H1 (cell line): ENCODE data around the gene APOBEC3F. TPM values are rescaled to one million over a fixed set of nuclear protein-coding genes. Genes with fewer than 3 reads are reported as not detected.

Experiments used
- CTCF ChIA-PET: fragments of 300-600 bp; sonication (Branson Sonifier 250); formaldehyde crosslinking; loops from one replicate; lab custom pipeline; 2021; ENCODE audit not compliant: partially characterized antibody; lab: Charles Lee
- POLR2A ChIA-PET: fragments of 300-600 bp; sonication (Branson Sonifier 250); formaldehyde crosslinking; loops from one replicate; lab custom pipeline; 2021; ENCODE audit warnings: inconsistent platforms; ENCODE audit not compliant: partially characterized antibody; lab: Charles Lee
- DNase-seq, 2 experiments: peaks; one replicate each; pipeline versions ENCODE4 v3.0.0 to v3.0.0-alpha.2; 2010 to 2022; ENCODE audit warnings: low spot score in 2 of 2, low read depth in 1 of 2, mixed read lengths in 1 of 2
- FAIRE-seq: peaks from 2 replicates; lab custom pipeline; 2011; peaks lifted over from hg19 to GRCh38; lab: Jason Lieb, UNC
- H2AFZ ChIP-seq: 2 replicates; pipeline ENCODE4 v1.8.1; 2012; ENCODE audit warnings: low read length, inconsistent platforms
- H2AK5ac ChIP-seq: 2 replicates; pipeline ENCODE4 v1.6.1; 2013; ENCODE audit warnings: low read depth, low read length
- H2BK120ac ChIP-seq: replicated peaks from 2 replicates; pipeline ENCODE3; 2013; ENCODE audit warnings: low read depth, low read length, inconsistent platforms
- H2BK12ac ChIP-seq: 2 replicates; pipeline ENCODE4 v1.6.1; 2013; ENCODE audit warnings: low read depth, low read length
- H2BK15ac ChIP-seq: 2 replicates; pipeline ENCODE4 v1.6.1; 2013; ENCODE audit warnings: low read length
- H2BK20ac ChIP-seq: 2 replicates; pipeline ENCODE4 v1.6.1; 2013; ENCODE audit warnings: low read length
- H2BK5ac ChIP-seq: 2 replicates; pipeline ENCODE4 v1.6.1; 2013; ENCODE audit warnings: low read depth, low read length
- H3K14ac ChIP-seq: 2 replicates; pipeline ENCODE4 v1.6.1; 2013; ENCODE audit warnings: inconsistent platforms; ENCODE audit not compliant: insufficient read length
- H3K18ac ChIP-seq: 2 replicates; pipeline ENCODE4 v1.6.1; 2013; ENCODE audit warnings: low read length; ENCODE audit errors: extremely low read depth
- H3K23ac ChIP-seq: 2 replicates; pipeline ENCODE4 v1.6.1; 2013; ENCODE audit warnings: inconsistent platforms; ENCODE audit not compliant: insufficient read length
- H3K23me2 ChIP-seq: 2 replicates; pipeline ENCODE4 v1.6.1; 2013; ENCODE audit warnings: low read depth, low read length
- H3K27ac ChIP-seq: 2 replicates; pipeline ENCODE4 v1.6.1; 2011; ENCODE audit warnings: low read depth, low read length, inconsistent platforms
- H3K27me3 ChIP-seq, 4 experiments: replicated peaks in 1 of 4; 1 replicate in 1 of 4; 2 replicates in 3 of 4; pipeline versions ENCODE4 v1.6.1 to v1.8.1; 2011 to 2013; ENCODE audit warnings: low read length in 3 of 4, mild to moderate bottlenecking in 3 of 4, inconsistent platforms in 2 of 4, mixed read lengths in 2 of 4, moderate library complexity in 1 of 4; ENCODE audit not compliant: control insufficient read depth in 3 of 4, insufficient read depth in 3 of 4; ENCODE audit errors: extremely low read depth in 1 of 4
- H3K36me3 ChIP-seq, 4 experiments: 2 replicates each; pipeline versions ENCODE4 v1.6.1 to v1.8.1; 2011 to 2013; ENCODE audit warnings: mild to moderate bottlenecking in 4 of 4, low read length in 3 of 4, moderate library complexity in 2 of 4, control low read depth in 1 of 4, inconsistent platforms in 1 of 4; ENCODE audit not compliant: insufficient read depth in 4 of 4, control insufficient read depth in 2 of 4
- H3K4ac ChIP-seq: replicated peaks from 2 replicates; pipeline ENCODE3; 2013; ENCODE audit warnings: low read length, low read depth, mixed read lengths, inconsistent platforms; ENCODE audit not compliant: insufficient read length
- H3K4me1 ChIP-seq, 4 experiments: replicated peaks in 1 of 4; 1 replicate in 1 of 4; 2 replicates in 3 of 4; pipeline versions ENCODE4 v1.6.1 to v1.8.1; 2011 to 2013; ENCODE audit warnings: low read length in 3 of 4, inconsistent platforms in 2 of 4, mixed read lengths in 1 of 4; ENCODE audit not compliant: insufficient read depth in 4 of 4, control insufficient read depth in 3 of 4
- H3K4me2 ChIP-seq, 2 experiments: 2 replicates each; pipeline versions ENCODE4 v1.6.1 to v1.8.1; 2011 to 2013; ENCODE audit warnings: low read depth in 2 of 2, low read length in 2 of 2, control low read depth in 1 of 2, inconsistent platforms in 1 of 2, mild to moderate bottlenecking in 1 of 2; ENCODE audit not compliant: insufficient read depth in 1 of 2
- H3K4me3 ChIP-seq, 4 experiments: fragments of 200-600, 300-600 bp in 1 of 4; sonication (generic), shearing (Covaris generic), sonication (Bioruptor Twin) in 1 of 4; 2 replicates each; pipeline versions ENCODE4 v1.5.1 to v1.8.1; 2011 to 2016; ENCODE audit warnings: low read length in 4 of 4, low read depth in 3 of 4, control low read depth in 2 of 4, inconsistent platforms in 2 of 4, mild to moderate bottlenecking in 2 of 4, mixed read lengths in 1 of 4, moderate library complexity in 1 of 4; ENCODE audit not compliant: insufficient read depth in 2 of 4; ENCODE audit errors: extremely low read depth in 1 of 4
- H3K56ac ChIP-seq: replicated peaks from 2 replicates; pipeline ENCODE3; 2013; ENCODE audit warnings: low read depth, mild to moderate bottlenecking, mixed read lengths, low read length, inconsistent platforms; ENCODE audit not compliant: insufficient read length
- H3K79me1 ChIP-seq: 2 replicates; pipeline ENCODE4 v1.6.1; 2013; ENCODE audit warnings: low read depth, low read length, control low read depth
- H3K79me2 ChIP-seq, 2 experiments: 2 replicates each; pipeline versions ENCODE4 v1.6.1 to v1.8.1; 2012 to 2013; ENCODE audit warnings: low read length in 2 of 2, mild to moderate bottlenecking in 2 of 2, inconsistent platforms in 1 of 2; ENCODE audit not compliant: insufficient read depth in 2 of 2, control insufficient read depth in 1 of 2
- H3K9ac ChIP-seq, 4 experiments: replicated peaks in 1 of 4; 1 replicate in 1 of 4; 2 replicates in 3 of 4; pipeline versions ENCODE4 v1.6.1 to v1.8.1; 2011 to 2013; ENCODE audit warnings: low read depth in 3 of 4, low read length in 3 of 4, control low read depth in 2 of 4, mild to moderate bottlenecking in 2 of 4, moderate library complexity in 2 of 4, inconsistent platforms in 1 of 4; ENCODE audit errors: extremely low read depth in 1 of 4
- H3K9me3 ChIP-seq, 2 experiments: 2 replicates each; pipeline versions ENCODE4 v1.6.1 to v1.8.1; 2012 to 2013; ENCODE audit warnings: mild to moderate bottlenecking in 2 of 2, moderate library complexity in 2 of 2, control low read depth in 1 of 2, inconsistent platforms in 1 of 2, low read depth in 1 of 2, low read length in 1 of 2, mixed read lengths in 1 of 2; ENCODE audit not compliant: insufficient read depth in 2 of 2
- H4K20me1 ChIP-seq, 2 experiments: replicated peaks in 1 of 2; 2 replicates each; pipeline versions ENCODE3 to v1.8.1; 2011 to 2013; ENCODE audit warnings: inconsistent platforms in 2 of 2, low read length in 2 of 2, mild to moderate bottlenecking in 1 of 2; ENCODE audit not compliant: insufficient read depth in 2 of 2, control insufficient read depth in 1 of 2
- H4K5ac ChIP-seq: 2 replicates; pipeline ENCODE4 v1.6.1; 2013; ENCODE audit warnings: low read length, low read depth, mixed read lengths, inconsistent platforms; ENCODE audit not compliant: insufficient read length
- H4K8ac ChIP-seq: 2 replicates; pipeline ENCODE4 v1.8.0; 2013; ENCODE audit warnings: mild to moderate bottlenecking, moderate library complexity, low read length, inconsistent platforms; ENCODE audit not compliant: insufficient read depth; ENCODE audit errors: extremely low read depth
- H4K91ac ChIP-seq: replicated peaks from 2 replicates; pipeline ENCODE3; 2013; ENCODE audit warnings: low read length, mixed read lengths, inconsistent platforms; ENCODE audit not compliant: insufficient read length
- CREB1 ChIP-seq: IDR thresholded peaks from 2 replicates; pipeline ENCODE4 v1.6.1; 2012; ENCODE audit warnings: inconsistent platforms
- MAX ChIP-seq: IDR thresholded peaks from 2 replicates; pipeline ENCODE4 v1.6.1; 2012; ENCODE audit warnings: inconsistent platforms
- WGBS, 2 experiments: shearing (Covaris generic) in 1 of 2; methylation state at CpG; one replicate each; pipeline versions ENCODE4 v1.1.6 to v1.1.7; 2013 to 2015; ENCODE audit warnings: low lambda C conversion rate in 2 of 2, mixed read lengths in 2 of 2, inconsistent platforms in 1 of 2, low coverage in 1 of 2, missing lambda C conversion rate in 1 of 2; ENCODE audit not compliant: insufficient replicate concordance in 2 of 2, insufficient coverage in 1 of 2, insufficient read length in 1 of 2; ENCODE audit errors: extremely low coverage in 1 of 2, missing lambda C conversion rate in 1 of 2; 5-methylcytosine and 5-hydroxymethylcytosine counted together
- polyA plus RNA-seq, 7 experiments: library from polyadenylated mRNA; depleted of rRNA in 3 of 7; stranded (reverse) in 5 of 7; unstranded in 2 of 7; fragments of >200 nt in 5 of 7; fragments of 200-250 nt in 2 of 7; gene quantifications; 1 replicate in 5 of 7; 2 replicates in 1 of 7; 4 replicates in 1 of 7; pipeline versions ENCODE4 v1.2.1 to v1.2.3, GENCODE V29; 2011 to 2013; ENCODE audit warnings: missing spikeins in 2 of 7, mixed read lengths in 2 of 7
- total RNA-seq: library from RNA; stranded (reverse); fragmentation: NEBNext Ultra II Directional; extraction: Animal tissue kit (Norgen Biotek cat#: 25700); gene quantifications from 2 replicates; pipeline ENCODE4 v1.2.1, GENCODE V29; 2021

The APOBEC3F gene
- total and polyA plus RNA-seq, 2 of the 8 experiments (the other 6 are each of a cell fraction or from before 2014, with no cell fraction given), result 4.0 to 7.3 TPM

GRCh38 chr22:39028281-39028680, 12.4 kb upstream of the APOBEC3F start:
- no peak overlapping the region for H3K56ac ChIP-seq
- H3K23me2 ChIP-seq, result no peaks in the 10 kb centered on the region; the same call in 1 of the 2 replicates
- no peaks in the 10 kb centered on the region for H4K20me1 ChIP-seq
- H3K23ac ChIP-seq, result no peak overlapping the region
- no peak overlapping the region for H2BK20ac ChIP-seq
- H3K27me3 ChIP-seq, result no peaks in the 10 kb centered on the region
- H2AFZ ChIP-seq, result no peak overlapping the region
- FAIRE-seq (no peak), DNase-seq (no peak)
- ChIA-PET CTCF (interaction anchor here (0.5 to 2.0 kb wide), 7 partner anchors 14 to 288 kb away, joined by 3 to 5 read pairs (median 3); no protein-coding TSS in a partner anchor), POLR2A (interaction anchor here (0.8 to 1.3 kb wide), 4 partner anchors 11 to 291 kb away, joined by 3 to 7 read pairs (median 4); partner anchors contain the start of gene RPL3)
- no peaks in the 10 kb centered on the region for H3K79me1 ChIP-seq
- TF ChIP-seq MAX (peak; percentile 26; the same call in 1 of the 2 replicates), CREB1 (no peak)
- no peak overlapping the region for H3K4me3 ChIP-seq
- H3K4me1 ChIP-seq, result peaks cover 5 to 21% (median 11%) of the 10 kb centered on the region in 4 experiments
- peak overlapping the region; percentile 48; the same call in 1 of the 2 replicates for H3K18ac ChIP-seq
- no peak overlapping the region for H2BK15ac ChIP-seq
- H3K36me3 ChIP-seq, result peaks cover 0 to 2% (median 0%) of the 10 kb centered on the region in 4 experiments; a peak in 1 of 8 replicates
- H2BK12ac ChIP-seq, result no peak overlapping the region
- no peaks in the 10 kb centered on the region for H3K79me2 ChIP-seq
- 91% methylated on average over 11 of the region's 11 CpGs; no CpG with 5 or more reads in 1 of the 2 experiments for WGBS, 2 experiments
- H3K9ac ChIP-seq, result no peak overlapping the region
- H3K4ac ChIP-seq, result no peak overlapping the region
- no peak overlapping the region for H3K27ac ChIP-seq
- H4K8ac ChIP-seq, result no peak overlapping the region
- no peak overlapping the region for H3K14ac ChIP-seq
- no peaks in the 10 kb centered on the region for H3K9me3 ChIP-seq
- H2BK5ac ChIP-seq, result no peak overlapping the region
- no peak overlapping the region for H4K91ac ChIP-seq
- no peak overlapping the region for H3K4me2 ChIP-seq
- no peak overlapping the region for H2AK5ac ChIP-seq
- no peak overlapping the region for H4K5ac ChIP-seq
- no peak overlapping the region for H2BK120ac ChIP-seq
